GM18498 (cell line): ENCODE data around the gene C5.
"Not testable (repeated sequence)": the region's sequence is repeated elsewhere in the genome, so short reads cannot be mapped to it uniquely, and the experiment has no call there.

ENCODE experiments used
- ATAC-seq: cut with Tn5 transposase; IDR thresholded peaks from one replicate; pipeline ENCODE4 v1.9.1; 2021; ENCODE audit warnings: mild to moderate bottlenecking, moderate library complexity; ENCODE audit not compliant: unreplicated experiment

C5 gene

GRCh38 chr9:120982836-120983235 is 67.2 kb downstream of the C5 start:
- ATAC-seq: no peak

- no peak for ATAC-seq
Observed at GRCh38 chr9:120980951-120981350, 69.1 kb downstream of the C5 start.

GRCh38 chr9:120979797-120980196 is 70.3 kb downstream of the C5 start:
- no peak for ATAC-seq

GRCh38 chr9:120978987-120979386 is 71.1 kb downstream of the C5 start:
- ATAC-seq: no peak

- no peak for ATAC-seq
Observed at GRCh38 chr9:120977321-120977720, 72.8 kb downstream of the C5 start.

GRCh38 chr9:120974921-120975320 is 75.2 kb downstream of the C5 start:
- ATAC-seq: no peak

- no peak for ATAC-seq
Observed at GRCh38 chr9:120974181-120974580, 75.9 kb downstream of the C5 start.

- ATAC-seq: no peak
Observed at GRCh38 chr9:120971938-120972337, 78.1 kb downstream of the C5 start.

GRCh38 chr9:120971471-120971870 is 78.6 kb downstream of the C5 start:
- ATAC-seq: not testable (repeated sequence)

GRCh38 chr9:120970244-120970643 is 79.8 kb downstream of the C5 start:
- no peak for ATAC-seq

GRCh38 chr9:120966013-120966369 is 84.1 kb downstream of the C5 start:
- ATAC-seq: no peak

- no peak for ATAC-seq
Observed at GRCh38 chr9:120965344-120966012, 84.6 kb downstream of the C5 start.

- ATAC-seq: no peak
Observed at GRCh38 chr9:120961936-120962335, 88.1 kb downstream of the C5 start.

GRCh38 chr9:120960001-120960400 is 90.1 kb downstream of the C5 start:
- no peak for ATAC-seq

GRCh38 chr9:120956862-120957261 is 93.2 kb downstream of the C5 start:
- no peak for ATAC-seq

- no peak for ATAC-seq
Observed at GRCh38 chr9:120951960-120952618, 98.0 kb downstream of the C5 start.

- no peak for ATAC-seq
Observed at GRCh38 chr9:120950421-120951388, 99.4 kb downstream of the C5 start.

- no peak for ATAC-seq
Observed at GRCh38 chr9:120949290-120949689, 100.8 kb downstream of the C5 start.

GRCh38 chr9:120948824-120949223 is 101.3 kb downstream of the C5 start:
- no peak for ATAC-seq

GRCh38 chr9:120947222-120947621 is 102.9 kb downstream of the C5 start:
- ATAC-seq: no peak

- no peak for ATAC-seq
Observed at GRCh38 chr9:120946259-120946658, 103.8 kb downstream of the C5 start.

- no peak for ATAC-seq
Observed at GRCh38 chr9:120944948-120945347, 105.1 kb downstream of the C5 start.
